Endometrial microvascular endothelial cells (primary cell): ENCODE measurements around the gene CEACAM8. TPM values are rescaled to one million over a fixed set of nuclear protein-coding genes. Genes with fewer than 3 reads are reported as not detected.
"Not testable (repeated sequence)": the region's sequence is repeated elsewhere in the genome, so short reads cannot be mapped to it uniquely, and the experiment has no call there.

Source experiments
- in situ Hi-C: cut with HindIII; loops from 2 replicates; pipeline ENCODE4 v1.10.0; 2017; ENCODE audit warnings: low sequenced_read_pairs, low pct_unique_long_range_greater_than_20kb; ENCODE audit errors: inconsistent ontology term
- total RNA-seq: library from RNA; depleted of rRNA; stranded (reverse); fragments of >200 nt; gene quantifications from one replicate; pipeline ENCODE4 v1.2.3, GENCODE V29; 2015; ENCODE audit errors: inconsistent ontology term

CEACAM8 gene
- total RNA-seq, 1 donor from 2014 or later = not detected

DNA sequence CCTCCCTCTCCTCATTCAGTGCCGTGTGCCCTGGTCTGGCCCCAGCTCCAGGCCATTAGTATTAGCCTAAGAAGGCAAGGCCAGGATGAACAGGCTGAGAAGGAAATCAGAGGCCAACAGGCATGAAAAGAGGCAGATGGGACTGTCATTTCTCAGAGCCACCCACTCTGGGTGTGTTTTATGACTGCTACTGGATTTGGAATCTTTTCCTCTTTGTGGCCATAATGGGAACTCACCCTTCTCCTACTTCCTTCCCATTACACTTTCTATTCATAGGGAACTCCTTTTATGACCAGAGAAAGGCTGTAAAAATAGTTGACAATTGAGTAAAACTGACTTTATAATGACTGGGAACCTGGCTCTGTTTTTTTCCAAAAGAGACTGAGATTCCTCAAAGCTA is 17.7 kb downstream of the CEACAM8 start:
- in situ Hi-C loops = no loop called here

DNA sequence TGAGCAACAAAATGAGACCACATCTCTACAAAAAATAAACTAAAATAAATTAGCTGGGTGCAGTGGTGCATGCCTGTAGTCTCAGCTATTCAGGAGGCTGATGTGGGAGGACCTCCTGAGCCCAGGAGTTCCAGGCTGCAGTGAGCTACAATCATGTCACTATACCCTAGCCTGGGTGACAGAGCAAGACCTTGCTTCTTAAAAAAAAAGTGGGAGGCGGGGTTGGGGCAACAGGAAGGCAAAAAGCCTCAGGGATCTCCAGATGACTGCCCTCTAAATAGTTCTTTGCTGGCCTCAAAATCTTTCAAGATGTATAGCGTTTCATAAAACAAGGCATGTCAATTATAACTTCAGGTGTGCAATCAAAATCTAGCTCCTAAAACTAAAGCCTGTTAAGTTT is 18.5 kb downstream of the CEACAM8 start:
- in situ Hi-C loops = no loop called here

DNA sequence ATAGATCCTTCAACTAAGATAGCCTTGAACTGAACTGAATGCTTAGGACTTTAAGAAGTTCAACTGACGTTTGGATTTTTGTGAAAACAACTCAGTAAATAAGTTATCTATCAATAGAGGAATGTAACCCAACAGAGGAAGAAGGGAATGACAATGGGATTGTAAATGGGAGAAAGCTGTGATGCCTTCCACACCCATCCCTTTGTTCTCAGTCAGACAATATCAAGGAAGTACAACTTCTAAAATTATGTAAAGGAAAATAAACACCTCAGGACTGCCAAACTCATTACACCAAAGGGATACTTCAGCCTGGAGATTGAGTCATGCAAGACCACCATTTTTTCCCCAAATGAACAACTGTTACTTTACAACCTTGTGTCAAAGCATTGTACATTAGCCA is 21.1 kb downstream of the CEACAM8 start:
- in situ Hi-C loops = no loop called here

DNA sequence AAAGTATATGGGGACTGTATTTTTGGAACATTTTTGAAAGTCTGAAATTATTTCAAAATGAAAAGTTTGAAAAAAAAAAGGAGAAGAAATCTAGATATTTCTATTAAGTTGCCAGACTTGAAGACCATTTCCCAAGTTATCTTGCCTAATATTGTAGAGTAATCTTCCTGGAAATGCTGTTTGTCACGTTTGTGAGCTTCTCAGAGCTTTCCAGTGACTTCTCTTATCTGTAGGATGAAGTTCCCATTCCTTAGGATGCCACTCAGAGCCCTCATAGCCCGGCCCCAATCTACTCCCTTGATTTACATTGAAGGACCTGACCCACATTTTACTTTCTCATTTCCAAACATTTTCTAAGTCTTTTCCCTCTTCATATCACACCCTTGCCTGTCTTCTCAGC is 23.6 kb downstream of the CEACAM8 start:
- in situ Hi-C loops = no loop called here

DNA sequence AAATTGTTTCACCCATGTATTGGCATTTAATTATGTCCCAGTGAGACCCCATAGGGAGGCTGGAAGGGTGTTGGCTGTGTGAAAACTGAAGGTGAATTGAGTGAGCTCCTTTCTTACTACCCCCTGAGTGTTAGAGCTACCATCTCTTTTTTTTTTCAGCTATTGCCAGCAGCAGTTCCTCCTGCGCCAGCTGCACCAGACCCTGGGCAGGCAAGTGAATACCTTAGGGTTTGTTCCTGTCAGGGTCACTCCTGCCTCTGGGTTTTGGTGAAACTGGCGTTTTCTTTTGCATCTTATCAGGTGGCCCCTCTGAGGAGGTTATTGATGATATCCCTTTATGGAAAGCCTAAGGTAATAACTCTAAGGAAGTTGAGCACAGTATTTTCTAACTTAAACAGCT is 25.5 kb downstream of the CEACAM8 start:
- in situ Hi-C loops = no loop called here

DNA sequence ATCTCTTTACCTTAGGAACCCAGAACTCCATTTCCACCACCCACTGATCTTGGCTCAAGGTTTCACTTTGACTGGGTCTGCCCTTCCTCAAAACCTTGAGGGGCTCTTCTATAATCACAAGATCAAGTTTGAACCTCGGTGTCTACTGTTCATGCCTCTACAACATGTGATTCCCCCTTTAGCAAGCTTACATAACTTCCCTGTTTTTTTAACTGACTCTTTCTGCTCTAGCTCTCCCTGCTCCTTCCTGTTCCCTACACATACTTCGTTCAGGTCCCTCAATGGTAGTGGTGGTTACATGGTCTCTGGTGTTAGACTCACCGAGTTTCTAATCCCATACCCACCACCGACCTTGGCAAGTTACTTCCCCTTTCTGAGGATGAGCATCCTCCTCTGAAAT is 26.7 kb downstream of the CEACAM8 start:
- in situ Hi-C loops = no loop called here

DNA sequence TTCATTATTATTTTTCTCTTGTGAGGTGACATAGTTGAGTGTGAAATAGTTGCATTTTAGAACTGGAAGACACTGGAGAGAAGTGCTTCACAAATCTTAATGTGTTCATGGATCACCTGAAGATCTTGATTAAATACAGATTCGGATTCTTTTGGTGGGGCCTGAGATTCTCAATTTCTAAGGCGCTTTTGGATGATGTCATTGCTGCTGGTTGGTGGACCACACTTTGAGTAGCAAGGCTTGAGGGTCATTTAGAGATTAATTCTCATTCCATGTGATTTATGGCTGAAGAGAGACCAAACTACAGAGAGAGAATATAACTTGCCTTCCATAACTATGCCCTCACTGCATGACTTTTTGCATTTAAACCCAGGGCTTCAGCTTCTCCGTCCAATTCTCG is 27.2 kb downstream of the CEACAM8 start:
- in situ Hi-C loops = no loop called here

DNA sequence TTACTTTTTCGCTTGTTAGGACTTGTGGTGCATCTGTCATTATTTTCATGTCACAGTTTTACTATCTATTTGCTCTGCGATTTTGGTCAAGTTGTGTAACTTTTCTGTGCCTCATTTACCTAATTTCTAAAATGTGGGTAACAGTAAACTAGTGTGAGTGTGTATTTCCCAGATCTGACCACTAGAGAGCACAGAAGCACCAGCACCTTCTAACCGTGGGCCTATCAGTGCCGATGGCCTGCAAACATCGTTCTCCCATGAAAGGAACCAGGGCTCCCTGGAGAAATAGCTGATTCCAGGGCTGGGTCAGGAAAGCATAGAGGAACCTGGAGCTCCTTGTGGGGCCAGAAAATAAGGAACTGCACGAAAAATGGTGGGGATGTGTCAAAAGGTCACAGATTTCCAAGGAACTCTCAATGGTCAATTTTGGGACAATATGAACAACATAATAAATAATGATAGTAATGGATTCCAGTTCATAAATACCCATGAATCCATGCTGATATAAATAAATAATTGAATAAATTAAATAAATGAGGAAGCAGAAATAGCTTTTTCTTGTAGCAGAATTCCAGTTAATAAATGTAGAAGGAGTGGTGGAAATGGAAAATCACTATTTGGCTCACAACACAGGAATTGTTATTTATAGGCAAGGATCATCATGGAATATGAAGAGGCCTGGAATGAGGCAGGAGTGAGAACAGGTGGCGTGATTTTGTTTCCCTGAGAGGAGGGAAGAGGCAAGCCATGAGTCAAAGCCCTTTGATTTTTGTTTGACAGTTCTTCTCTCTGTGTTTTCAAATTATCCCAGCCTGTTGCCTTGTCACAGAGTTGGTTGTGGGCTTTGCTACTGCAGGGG is 31.1 kb downstream of the CEACAM8 start:
- in situ Hi-C loops = no loop called here

DNA sequence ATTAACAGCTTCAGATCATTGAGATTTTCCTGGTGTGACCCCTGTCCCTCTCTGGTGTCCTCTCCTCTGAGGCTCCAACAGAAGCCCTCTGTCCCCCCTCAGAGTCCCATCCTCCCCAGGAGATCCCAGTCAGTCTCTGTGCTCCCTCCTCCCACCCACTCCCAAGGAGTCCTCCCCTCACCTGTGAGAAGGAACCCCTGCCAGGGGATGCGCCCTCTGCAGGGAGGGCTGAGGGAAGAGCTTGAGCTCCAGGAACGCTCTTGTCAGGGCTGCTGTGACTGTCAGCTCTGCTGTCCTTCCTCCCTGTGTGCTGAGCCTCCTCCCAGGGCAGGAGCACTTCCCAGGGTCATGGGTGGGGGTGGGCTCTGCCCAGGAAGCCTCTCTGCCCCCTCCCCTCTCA is 33.2 kb downstream of the CEACAM8 start:
- in situ Hi-C loops = no loop called here

DNA sequence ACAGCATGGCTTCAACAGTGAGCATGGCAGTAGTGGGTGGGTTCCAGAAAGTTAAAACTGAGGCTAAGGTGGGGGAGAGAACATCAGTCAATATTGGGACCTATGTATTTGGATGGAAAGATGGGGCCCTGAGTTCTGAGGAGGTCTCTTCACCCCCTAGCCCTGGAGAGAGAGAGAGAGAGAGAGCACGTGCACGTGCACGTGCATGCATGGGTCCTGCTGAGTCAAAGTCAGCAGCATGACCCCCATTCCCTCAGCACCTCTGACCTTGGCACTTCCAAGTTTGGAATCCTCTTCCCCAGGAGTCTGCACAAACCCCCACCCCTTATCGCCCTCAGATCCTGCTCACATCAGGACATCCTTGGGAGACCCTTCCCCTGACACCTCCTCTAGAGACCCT is 34.0 kb downstream of the CEACAM8 start:
- in situ Hi-C loops = no loop called here

DNA sequence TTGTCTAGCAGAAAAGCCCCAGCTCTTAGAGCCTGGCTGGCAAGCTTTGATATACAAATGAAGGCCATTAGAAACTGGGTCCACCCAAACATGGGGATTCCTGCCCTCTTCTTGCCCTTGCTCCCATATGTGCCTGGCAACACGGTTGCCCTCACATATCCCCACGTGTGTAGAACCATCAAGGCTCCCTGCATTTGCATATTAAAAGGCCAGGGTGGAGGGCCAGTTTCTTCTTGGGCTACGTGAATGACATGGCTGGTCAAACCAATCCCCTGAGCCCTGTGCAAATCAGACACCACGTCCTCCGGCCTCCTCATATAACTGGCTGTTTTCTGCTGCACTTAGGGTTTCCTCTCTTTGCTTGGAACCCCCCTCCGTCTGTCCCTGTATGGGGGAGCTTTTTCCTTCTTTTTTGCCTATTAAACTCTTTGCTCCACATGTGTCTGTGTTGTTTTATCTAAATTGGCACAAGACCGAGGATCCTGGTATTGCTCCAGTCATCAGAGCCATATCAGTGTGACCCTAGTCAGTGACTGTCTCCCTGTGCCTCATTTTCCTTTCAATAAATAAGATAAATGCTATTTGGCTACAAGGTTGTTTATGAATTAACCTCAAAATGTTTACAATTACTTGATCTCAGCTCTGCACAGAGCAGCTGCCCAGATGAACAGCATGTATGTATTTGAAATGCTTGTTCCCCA is 36.1 kb downstream of the CEACAM8 start:
- in situ Hi-C loops = no loop called here

DNA sequence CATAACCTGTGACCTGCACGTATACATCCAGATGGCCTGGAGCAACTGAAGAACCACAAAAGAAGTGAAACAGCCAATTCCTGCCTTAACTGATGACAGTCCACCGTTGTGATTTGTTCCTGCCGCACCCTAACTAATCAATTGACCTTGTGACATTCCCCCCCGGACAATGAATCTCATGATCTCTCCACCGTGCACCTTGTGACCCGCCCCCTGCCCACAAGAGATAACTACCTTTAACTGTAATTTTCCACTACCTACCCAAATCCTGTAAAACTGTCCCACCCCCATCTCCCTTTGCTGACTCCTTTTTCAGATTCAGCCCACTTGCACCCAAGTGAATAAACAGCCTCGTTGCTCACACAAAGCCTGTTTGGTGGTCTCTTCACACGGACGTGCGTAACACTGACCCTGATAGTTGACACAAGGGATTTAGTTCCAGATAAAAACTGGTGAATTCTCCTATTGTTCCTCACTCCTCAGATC is 37.3 kb downstream of the CEACAM8 start:
- in situ Hi-C loops = not testable (repeated sequence)

DNA sequence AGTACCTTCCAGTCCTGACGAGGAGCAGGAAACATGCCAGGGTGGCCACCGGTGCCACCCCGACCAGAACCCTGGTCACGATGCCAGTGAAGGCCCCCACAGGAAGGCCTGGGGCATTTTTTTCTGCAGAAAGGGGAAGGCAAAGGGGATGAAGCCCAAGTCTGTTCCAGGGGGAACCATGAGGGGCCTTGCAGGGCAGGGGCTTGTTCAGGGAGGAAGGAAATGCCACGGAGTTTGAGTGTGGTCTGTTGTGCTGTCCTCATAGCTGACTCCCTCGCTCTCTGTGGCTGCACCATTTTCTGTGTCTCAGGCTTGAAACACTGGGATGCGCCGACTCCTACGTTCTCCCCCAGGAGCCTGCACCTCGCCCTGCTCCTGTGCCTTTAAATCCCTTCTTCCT is 38.9 kb downstream of the CEACAM8 start:
- in situ Hi-C loops = no loop called here

DNA sequence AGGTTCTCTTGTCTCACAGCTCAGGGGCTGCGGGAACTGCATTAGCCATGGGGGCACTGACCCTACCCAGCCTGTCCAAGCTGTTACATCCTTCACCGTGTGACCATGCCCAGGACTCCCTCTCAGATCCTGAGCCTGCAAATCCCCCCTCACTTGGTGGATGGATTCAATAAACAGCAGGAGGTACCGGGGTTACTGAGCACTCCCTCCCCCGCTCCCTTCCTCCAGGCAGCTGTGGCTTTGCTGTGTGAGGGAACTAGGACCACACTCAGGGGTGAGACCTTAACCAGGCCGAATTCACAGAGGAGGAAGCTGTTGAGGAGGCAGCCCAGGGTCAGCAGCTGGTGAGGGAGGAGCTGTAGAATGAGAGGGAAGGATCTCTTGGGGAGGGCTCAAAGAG is 39.4 kb downstream of the CEACAM8 start:
- in situ Hi-C loops = no loop called here

DNA sequence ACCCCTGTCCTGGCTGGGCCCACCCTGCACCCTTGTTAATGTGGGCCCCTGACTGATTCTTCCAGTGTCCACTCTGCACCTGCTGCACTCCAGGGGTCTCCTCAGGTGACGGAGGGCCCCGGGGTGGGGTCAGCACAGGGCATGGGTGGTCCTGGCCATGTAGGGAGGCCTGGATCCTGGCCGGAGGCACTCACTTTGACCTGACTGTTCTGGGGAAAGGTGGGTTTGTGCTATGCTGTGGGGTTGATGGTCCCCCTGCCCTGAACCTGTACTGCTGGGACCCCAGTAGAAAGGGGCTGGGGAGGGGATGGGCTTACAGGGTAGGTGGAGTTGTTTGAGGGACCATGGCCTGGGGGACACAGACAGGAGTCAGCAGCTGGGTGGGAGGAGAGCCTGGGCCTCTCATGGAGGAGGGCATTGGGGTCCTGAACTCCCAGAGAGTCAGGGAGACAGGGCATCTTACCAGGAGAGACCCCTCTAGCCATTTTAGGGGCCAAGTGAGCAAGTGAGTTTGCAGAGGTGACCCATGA is 40.6 kb downstream of the CEACAM8 start:
- in situ Hi-C loops = no loop called here

DNA sequence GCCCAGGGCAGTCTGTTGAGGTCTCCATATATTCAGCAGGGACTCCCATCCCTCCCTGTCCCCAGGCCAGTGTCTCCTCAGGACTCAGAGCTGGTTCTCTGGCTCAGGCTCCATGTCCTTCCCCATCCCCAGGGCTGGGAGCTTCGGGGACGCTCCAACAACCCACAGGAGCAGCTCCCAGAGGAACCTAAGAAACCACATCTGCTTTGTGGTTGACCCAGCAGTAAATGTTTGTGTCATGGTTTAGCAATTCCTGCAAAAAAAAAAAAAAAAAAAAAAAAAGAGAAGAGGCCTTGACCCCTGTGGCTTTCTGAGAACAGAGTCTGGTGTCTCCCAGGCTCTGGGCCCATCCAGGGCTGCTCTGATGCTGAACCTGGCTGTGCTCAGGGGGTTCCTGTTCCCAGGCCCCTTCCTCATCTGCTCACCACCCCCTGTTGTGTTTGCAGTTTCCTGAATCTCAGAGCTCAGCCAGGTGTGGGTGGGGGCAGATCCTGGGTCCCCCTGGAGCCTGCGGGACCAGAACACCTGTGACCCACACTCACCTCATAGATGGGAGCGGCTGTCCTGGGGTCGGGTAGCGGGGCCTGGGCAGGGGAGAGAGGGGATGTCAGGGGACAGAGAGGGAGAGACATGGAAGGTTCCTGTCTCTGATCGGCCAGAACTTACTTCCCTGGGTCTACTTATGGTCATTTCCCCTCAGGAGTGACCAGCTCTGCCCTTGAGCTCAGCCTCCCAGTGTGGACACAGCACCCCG is 41.3 kb downstream of the CEACAM8 start:
- in situ Hi-C loops = no loop called here

DNA sequence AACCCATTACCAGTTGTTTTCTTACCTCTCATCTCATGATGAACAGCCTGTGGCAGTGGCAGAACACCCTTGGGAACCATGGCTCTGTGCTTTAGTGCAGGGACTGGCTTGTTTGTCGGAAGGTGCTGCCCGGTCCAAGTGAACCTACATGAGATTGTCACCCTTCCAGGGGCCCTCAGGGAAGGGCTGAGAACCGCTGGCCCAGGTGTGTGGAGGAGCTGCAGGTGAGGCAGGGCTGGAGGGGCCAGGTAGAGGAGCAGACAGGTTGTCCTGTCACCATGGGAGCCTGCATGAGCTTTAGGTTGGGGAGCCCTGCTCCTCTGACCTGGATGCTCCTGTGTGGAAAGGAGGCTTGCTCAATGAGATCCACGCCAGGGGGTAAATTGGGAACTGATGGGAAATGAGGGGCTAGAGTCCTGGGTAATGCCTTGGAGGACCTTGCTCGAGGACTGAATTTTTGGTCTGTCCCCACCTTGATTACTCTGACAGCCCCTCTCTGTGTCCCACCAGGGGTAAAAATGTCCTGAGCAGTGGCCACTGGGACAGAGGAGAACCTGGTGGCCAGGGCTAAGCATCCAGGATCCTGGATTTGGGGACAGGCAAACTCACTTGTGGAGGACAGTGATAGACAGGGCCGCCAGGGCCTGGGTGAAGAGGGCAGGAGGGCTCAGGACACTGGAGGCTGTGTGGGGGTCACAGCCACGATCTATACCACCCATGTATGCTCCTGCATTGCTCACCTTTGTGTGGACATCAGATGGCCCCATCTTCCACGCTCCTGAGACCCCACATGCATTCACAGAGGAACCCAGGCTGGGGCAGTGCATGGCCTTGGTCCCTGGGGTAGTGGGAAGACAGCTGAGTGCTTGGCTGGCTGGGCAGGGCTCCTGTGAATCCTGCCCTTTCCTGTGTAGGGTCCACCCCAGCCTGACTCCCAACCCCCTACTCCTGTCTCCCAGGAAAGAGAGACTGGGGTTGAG is 42.3 kb downstream of the CEACAM8 start:
- in situ Hi-C loops = no loop called here

DNA sequence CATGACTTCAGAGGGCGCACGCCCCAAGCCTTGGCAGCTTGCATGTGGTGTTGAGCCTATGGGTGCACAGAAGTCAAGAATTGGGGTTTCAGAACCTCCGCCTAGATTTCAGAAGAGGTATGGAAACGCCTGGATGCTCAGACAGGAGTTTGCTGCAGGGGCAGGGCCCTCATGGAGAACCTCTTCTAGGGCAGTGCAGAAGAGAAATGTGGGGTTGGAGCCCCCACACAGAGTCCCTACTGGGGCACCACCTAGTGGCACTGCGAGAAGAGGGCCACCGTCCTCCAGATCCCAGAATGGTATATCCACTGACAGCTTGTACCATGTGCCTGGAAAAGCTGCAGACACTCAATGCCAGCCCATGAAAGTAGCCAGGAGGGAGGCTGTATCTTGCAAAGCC is 44.2 kb downstream of the CEACAM8 start:
- in situ Hi-C loops = not testable (repeated sequence)
